Epithelial cell of esophagus (primary cell): ENCODE results near the gene CYP2J2.
"Not testable (repeated sequence)": the region's sequence is repeated elsewhere in the genome, so short reads cannot be mapped to it uniquely, and the experiment has no call there.

Source experiments
- DNase-seq: peaks from one replicate; pipeline ENCODE4 v3.0.0; 2010; ENCODE audit warnings: low read depth
- H3K4me3 ChIP-seq: 2 replicates; pipeline ENCODE4 v1.5.1; 2011; ENCODE audit warnings: mild to moderate bottlenecking, low read length, control low read depth
- CTCF ChIP-seq: IDR thresholded peaks from 2 replicates; pipeline ENCODE4 v1.5.1; 2011; ENCODE audit warnings: low read depth, mild to moderate bottlenecking, low read length, control low read depth, inconsistent platforms; ENCODE audit not compliant: insufficient read depth; ENCODE audit errors: missing control alignments

The CYP2J2 gene

GRCh38 chr1:59877108-59877682 lies 49.4 kb downstream of the CYP2J2 start:
- DNase-seq = no peak
- no peak for TF ChIP-seq CTCF
- H3K4me3 ChIP-seq = no peak overlapping the region

DNA sequence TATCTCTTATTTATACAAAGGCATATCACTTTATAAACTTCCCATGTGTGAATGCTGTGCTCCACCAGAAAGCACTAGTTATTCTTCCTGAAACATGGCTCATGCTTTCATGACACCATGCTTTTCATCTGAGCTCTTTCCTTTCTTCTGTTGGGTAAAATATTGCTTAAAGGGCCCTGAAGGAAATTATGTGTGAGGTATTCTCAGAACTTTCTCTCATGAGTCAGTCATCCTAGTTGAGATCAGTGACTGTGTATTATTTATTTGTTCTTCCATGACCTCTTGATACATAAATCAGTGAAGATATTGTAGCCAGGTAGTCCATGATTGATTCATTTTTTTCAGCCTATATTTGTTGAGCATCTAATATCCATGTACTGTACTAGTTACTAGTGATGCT lies 54.8 kb downstream of the CYP2J2 start:
- H3K4me3 ChIP-seq = no peak overlapping the region
- no peak for TF ChIP-seq CTCF
- peak; percentile 53 for DNase-seq

DNA sequence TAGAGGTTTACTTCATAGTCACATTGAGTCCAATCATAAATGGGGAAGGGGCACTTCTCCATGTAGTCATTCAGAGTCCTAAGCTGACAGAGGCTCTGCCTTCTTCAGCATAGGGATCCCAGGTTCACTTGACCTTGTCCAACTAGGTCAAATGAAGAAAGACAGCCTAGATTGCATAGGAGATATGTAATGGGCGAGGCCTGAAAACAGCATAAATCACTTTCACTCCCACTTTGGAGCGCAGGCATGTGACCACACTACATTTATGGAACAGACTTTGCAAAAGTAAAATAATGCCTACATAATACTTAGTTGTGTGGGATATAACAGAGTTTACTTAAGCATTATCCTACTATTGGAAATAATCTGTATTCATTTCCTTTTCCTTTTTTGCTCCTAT lies 60.1 kb downstream of the CYP2J2 start:
- no peak for DNase-seq
- TF ChIP-seq CTCF = no peak
- H3K4me3 ChIP-seq = no peak overlapping the region

DNA sequence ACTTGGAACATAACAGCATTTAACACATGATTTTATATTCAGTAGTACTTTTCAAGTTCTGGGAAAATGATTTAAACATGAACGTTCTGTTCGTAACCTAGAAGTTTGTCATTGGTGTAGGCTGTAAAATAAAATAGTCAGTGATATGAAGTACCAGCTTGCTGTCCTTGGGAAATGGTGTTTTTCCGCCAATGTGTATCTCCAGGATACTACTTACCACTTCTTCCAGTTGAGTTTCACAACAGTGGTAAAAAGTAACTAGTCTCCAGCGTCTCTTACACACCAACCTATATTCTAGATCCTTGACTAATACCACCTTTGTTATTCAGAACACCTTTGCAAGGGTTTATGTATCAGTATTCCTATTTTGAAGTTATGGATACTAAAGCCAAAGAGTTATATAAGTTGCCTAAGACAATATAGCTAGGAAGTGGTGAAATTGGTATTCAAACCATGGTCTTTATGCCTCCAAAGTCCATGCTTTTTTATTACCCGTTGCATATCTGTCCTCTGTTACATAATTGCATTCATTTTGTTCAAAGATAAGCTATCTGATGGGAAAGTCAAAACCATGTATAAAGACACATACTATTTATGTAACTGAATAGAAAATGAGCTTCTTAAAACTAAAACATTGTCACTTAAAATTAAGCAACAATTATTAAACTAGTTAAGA lies 68.8 kb downstream of the CYP2J2 start:
- no peak for DNase-seq
- TF ChIP-seq CTCF = no peak
- no peak overlapping the region for H3K4me3 ChIP-seq

DNA sequence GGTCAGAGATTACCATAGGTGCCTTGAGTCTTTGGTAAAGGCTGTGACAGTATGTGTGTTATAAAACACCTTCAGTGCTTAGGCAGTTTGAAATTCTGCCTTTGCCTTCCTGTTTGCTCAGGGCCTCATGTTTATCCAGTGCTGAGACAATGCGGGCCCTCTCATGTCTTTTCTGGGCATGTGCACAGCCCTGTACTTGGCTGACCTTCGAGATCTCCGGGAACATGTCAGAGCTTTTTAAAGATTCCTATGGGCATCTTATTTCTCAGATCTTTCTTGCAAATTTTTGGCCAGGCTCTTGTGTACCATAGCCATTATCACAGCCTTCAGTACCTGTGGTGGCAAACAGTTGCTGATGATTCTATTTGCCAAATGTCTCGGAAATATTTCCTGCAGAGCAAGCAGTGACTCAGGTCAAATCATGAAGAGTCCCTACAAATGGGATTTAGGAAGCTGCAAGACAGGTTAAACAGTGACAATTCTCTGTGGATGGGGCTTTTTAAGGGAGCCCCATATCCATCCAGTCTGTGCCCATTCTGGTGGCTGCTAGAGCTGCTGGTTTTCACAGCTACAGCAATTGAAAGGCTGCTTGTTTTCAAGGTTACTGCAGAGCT lies 69.7 kb downstream of the CYP2J2 start:
- peak; percentile 71 for DNase-seq
- no peak overlapping the region for H3K4me3 ChIP-seq
- no peak for TF ChIP-seq CTCF

GRCh38 chr1:59855297-59855696 lies 71.3 kb downstream of the CYP2J2 start:
- DNase-seq, H3K4me3 ChIP-seq: not testable (repeated sequence)

DNA sequence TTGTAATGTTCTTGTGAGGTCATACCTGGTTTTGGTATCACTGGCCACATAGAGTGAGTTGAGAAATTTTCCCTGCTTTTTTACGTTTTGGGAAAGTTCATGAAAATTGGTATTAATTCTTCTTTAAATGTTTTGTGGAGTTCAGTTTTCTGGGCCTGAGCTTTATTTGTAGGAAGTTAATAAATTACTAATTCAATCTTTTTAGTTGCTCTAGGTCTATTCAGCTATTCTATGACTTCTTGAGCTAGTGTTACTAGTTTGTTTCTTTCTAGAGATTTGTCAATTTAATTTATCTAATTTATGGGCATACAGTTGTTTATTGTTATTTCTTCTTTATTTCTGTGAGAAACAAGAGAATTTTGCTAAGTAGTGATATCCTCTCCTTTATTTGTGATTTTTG lies 74.5 kb downstream of the CYP2J2 start:
- no peak for DNase-seq
- no peak overlapping the region for H3K4me3 ChIP-seq
- TF ChIP-seq CTCF = no peak
